Measurements from ENCODE around the gene MYRF. TPM values are rescaled to one million over a fixed set of nuclear protein-coding genes. Genes with fewer than 3 reads are reported as not detected.
A peak's percentile ranks its signal among the peaks of the same experiment; 100 is the strongest.

The MYRF gene
- total RNA-seq: 1 to 10 TPM; 4.0 to 5.0 TPM
- long read RNA-seq, partial matches to known transcripts: 7 of 10 reads
- long read RNA-seq, other reads (novel, unspliced or antisense): 3 of 10 reads

DNA sequence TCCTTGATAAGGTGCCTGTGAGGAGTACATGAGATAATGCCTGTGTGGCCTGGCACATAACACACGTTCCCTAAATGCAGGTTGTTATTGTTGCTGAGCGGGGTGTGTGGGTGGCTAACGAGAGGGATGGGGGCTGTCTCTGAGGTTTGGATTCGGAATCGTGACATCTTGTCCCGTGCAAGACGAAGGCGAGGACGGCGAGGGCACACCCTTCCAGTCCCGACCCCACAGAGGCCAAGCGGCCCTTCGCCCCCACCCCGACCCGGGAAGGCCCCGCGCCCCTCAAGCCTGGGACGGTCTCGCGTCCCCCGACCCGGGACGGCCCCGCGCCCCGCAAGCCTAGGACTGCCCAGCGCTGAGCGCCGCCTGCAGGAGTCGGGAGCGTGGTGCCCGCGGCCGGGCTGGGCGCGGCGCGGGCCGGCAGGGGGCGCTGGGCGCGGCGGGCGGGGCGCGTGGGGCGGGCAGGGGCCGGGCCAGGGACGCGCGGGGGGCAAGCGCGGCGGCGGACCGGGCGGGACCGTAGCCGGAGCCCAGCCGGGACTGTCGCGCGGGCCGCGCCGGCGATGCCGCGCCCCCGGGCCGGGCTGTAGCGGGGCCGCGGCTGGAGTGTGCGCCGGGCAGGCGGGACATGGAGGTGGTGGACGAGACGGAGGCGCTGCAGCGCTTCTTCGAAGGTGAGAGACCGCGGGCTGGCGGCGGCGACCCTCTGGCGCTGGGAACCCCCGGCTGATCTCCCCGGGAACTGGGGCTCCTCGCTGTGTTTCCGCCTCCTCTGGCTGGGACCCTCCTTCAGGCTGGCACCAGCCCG, at the start of gene MYRF:
TSS of gene MYRF (plus strand) at position 520 of the 808 bp plus-strand sequence. CDS start at position 629, 109 bp downstream.
- no peak for DNase-seq
- intact Hi-C loops (cut with DNase I): no loop called here
- peak; percentile 23 to 64 for ATAC-seq

- no peak for DNase-seq
- intact Hi-C loops (cut with DNase I): no loop called here
- no peak for ATAC-seq
These were observed 49.6 kb upstream of the MYRF start for GRCh38 chr11:61702701-61703312.

GRCh38 chr11:61704838-61705237, 47.6 kb upstream of the MYRF start:
- intact Hi-C loops (cut with DNase I): no loop called here
- no peak for ATAC-seq
- DNase-seq: no peak

GRCh38 chr11:61706452-61707400, 45.7 kb upstream of the MYRF start:
- intact Hi-C loops (cut with DNase I): no loop called here
- peak; percentile 68 to 69 for ATAC-seq
- no peak for DNase-seq

DNA sequence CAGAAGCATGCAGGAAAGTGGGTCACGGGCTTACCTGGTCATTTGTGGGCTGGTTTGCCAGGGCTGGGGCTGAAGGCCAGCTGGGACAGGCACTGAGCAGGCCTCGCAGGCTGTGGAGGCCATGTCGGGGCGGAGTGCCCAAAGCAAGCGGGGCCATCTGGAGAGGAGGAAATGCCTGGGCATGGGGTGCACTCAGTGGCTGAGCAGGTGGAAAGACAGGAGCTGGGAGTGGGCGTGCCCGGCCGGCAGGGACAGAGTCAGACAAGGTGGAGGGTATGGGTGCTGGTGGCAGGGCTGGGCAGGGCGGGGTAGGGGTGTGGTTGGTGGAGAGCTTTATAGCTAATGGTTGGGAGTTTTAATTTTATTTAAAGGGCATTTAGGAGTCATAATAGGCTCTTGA, 44.9 kb upstream of the MYRF start:
- DNase-seq (no peak), ATAC-seq (no peak)
- intact Hi-C loops (cut with DNase I): no loop called here

DNA sequence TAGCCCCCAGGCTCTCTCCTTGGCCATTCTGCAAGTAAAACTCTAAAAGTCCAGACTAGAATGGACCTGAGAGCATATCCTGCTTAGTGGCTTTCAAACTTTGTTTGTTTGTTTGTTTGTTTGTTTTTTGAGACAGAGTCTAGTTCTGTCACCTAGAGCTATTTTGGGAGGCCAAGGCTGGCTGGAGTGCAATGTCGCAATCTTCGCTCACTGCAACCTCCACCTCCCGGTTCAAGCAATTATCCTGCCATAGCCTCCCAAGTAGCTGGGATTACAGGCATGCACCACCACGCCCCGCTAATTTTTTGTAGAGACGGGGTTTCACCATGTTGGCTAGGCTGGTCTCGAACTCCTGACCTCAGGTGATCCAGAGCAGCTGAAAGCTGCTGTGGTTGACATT, 43.3 kb upstream of the MYRF start:
- ATAC-seq: no peak
- intact Hi-C loops (cut with DNase I): no loop called here
- no peak for DNase-seq

DNA sequence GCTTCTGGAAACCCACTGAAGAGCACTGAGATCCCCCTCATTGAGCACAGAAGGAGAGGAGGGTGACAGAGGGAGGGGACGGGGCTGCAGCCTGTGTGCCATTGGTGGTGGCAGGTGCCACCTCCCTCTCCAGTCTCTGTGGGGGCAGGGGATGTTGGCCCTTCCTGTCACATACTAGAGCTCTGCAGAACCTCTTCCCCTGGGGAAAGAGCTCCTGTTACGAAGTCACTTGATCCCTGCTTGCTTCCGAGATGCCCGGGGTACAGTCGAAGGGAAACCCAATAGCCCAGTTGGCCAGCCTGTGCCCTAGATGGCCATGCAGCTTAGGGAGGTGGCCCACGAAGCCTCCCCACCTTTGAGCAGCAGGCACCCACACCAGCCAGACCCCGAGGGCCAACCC, 42.9 kb upstream of the MYRF start:
- intact Hi-C loops (cut with DNase I): no loop called here
- no peak for DNase-seq
- no peak for ATAC-seq

DNA sequence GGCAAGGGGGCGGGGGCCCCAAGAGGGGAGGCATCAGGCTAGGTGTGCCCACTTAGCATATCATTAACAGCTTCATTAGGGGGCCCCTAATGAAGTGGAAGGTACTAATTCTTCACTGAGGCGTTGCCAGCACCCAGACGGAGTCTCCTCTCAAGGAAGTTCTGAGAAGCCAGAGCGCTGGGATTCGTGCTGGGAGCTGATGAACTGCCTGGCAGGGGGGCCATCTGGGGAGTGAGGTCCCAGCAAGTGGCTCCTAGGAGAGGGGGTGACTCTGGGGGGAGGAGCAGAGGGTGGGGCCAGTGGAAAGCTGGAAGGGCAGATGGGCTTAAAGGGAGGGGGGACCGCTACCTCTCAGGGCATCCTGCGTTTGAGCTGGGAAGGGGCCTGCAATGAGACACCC, 42.4 kb upstream of the MYRF start:
- DNase-seq (no peak), ATAC-seq (no peak)
- intact Hi-C loops (cut with DNase I): no loop called here

GRCh38 chr11:61711037-61711436, 41.4 kb upstream of the MYRF start:
- intact Hi-C loops (cut with DNase I): no loop called here
- DNase-seq (no peak), ATAC-seq (no peak)

DNA sequence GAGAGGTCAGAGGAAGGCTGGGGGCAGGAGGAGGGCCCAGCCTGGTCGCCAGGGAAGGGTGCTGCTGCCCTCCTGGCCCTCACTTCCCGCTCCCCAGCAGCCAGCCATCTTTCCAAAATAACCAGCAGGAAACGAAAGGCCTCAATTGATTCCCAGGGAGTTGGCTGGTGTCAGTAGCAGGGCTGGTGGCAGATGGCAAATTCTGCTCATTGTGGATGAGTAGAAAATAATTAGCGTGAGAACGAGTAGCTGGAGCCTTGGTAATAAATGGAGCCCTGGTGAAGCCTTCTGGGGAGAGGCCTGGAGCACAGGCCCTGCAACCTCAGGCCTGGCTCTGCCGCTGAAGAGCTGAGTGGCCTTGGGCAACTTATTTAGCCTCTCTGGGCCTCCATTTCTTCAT, 40.9 kb upstream of the MYRF start:
- no peak for DNase-seq
- intact Hi-C loops (cut with DNase I): no loop called here
- no peak for ATAC-seq

DNA sequence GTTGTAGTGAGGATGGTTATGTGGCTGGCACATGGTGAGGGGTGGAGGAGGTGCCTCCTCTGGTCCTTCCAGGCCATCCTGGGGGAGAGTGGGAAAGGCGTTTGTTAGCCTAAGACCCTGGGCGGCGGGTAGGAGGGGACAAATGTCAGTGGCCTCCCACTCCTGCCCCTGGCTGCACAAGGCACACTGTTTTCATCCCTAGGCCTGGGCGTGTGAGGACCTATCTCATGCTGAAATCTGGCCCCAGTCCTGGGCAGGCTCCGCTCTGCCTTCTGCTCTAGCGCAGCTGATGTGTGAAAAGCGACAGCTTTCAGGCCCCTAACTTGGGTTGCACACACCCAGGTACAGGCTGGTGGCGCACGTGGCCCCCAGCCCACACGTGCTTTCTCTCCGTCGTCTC, 40.1 kb upstream of the MYRF start:
- ATAC-seq: no peak
- no peak for DNase-seq
- intact Hi-C loops (cut with DNase I): no loop called here

- DNase-seq: no peak
- intact Hi-C loops (cut with DNase I): no loop called here
- no peak for ATAC-seq
These were observed 39.6 kb upstream of the MYRF start for GRCh38 chr11:61712846-61713245.

DNA sequence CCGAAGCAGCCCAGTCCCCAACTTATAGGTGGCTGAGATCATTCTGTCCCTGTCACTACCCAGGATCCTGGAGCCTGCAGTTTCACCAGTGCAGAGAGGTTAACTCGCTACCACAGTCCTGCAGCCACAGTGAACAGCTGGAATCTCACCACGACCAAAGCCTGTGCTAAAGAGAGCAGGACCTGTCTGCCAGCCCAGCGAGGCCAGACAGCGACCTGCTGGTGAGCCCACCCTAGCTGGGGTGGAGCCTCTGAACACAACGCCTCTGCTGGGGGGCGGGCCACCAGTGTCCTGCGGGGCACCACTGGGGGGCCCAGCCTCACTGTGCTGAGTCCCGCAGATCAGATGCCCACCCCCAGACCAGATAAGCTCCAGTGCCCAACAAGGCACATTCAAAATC, 39.0 kb upstream of the MYRF start:
- intact Hi-C loops (cut with DNase I): no loop called here
- no peak for DNase-seq
- ATAC-seq: no peak

DNA sequence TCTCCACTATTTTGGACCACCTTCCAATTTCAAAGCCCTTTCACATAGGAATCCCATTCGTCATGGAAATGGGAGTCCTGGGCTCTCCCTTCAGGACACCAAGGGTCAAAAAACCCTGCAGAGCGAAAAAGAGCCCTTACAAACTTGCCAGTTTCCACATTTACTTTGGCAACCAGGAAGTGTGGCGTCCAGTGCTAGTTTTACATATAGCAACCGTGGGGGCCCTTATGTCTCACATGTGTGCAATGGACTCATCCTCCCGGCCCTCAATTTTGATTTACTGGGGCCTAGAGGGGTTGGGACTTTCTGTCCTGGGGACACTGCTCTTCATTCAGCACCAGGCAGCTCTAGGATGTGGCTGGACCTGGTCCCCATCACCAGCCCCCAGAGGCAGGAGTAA, 38.5 kb upstream of the MYRF start:
- DNase-seq (no peak), ATAC-seq (no peak)
- intact Hi-C loops (cut with DNase I): no loop called here

- DNase-seq: no peak
- no peak for ATAC-seq
- intact Hi-C loops (cut with DNase I): no loop called here
These were observed 38.1 kb upstream of the MYRF start for GRCh38 chr11:61714316-61714715.

DNA sequence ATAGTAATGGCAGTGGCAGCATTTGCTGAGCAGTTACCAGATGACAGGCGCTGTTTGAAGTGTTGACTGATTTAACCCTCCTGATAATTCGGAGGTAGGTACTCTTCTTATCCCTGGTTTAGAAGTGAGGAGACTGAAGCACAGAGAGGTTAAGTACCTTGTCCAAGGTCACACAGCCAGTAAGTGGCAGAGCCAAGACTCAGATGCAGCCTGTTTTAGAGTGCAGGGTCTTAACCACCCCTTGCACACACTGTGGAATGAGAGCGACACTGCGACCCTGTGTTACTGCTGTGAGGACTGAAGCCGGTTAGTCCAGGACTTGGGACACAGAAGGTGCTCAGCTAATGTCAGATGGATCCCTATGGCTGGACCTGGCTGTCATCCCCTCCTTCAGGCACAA, 37.5 kb upstream of the MYRF start:
- no peak for ATAC-seq
- intact Hi-C loops (cut with DNase I): no loop called here
- no peak for DNase-seq

DNA sequence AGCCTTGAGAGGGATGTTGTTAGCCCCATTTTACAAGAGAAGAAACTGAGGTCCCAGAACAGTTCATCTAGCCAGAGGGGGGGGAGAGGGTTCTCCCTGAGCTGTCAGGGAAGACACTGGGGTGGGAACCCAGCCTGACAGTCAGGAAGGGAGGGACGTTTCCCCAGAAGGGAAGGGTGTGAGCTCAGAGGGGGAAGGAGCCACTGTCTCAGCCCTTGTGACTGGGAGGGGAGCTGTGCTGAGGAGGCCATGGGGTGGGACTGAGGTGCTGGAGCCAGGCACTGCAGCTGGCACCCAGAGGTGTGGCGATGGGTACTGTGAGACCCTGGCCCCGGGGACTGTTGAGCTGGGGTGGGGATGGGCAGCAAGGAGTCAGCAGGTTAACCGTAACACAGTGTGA, 36.6 kb upstream of the MYRF start:
- ATAC-seq (no peak), DNase-seq (no peak)
- intact Hi-C loops (cut with DNase I): no loop called here

DNA sequence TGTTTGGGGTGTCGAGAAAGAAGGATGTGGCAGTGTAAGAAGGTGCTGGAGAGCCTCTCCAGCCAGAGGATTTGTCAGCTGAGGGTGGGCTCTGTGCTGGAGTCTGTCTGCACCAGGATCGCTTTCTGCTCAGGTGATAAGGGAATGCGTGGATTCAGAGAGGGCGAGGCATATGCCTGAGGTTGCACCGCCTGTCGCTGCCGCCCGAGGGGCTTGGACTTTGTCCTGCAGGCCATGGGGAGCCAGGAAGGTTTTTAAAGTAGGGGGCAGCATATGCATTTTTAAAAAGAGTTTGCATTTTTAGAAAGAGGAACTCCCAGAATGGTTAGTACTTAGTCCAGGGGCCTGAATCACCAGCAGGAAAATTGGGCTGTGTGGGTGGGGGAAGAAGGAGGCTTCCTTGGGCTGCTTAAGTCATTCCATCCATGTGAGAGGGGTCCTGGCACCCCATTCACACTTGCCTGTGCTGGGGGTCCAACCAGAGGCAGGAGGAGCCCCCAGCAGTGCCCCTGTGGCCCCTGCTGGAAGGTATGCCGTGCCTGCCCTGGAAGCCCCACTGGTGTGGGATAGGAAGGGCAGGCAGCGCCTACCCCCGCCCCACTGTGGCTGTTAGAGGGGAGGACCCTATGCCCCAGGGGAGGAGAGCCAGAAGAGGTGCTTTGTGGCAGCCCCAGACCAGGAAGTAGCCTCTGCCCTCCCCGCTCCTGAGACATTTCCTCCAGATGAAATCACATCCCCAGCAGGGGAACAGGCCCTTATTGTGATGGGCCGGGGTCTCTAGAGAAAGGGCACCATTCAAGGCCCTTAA, 35.8 kb upstream of the MYRF start:
- intact Hi-C loops (cut with DNase I): no loop called here
- no peak for ATAC-seq

More for the DNA sequence above, 35.8 kb upstream of the MYRF start:
- DNase-seq: no peak

All from left cardiac atrium (tissue), 4 donors.